GM12801 (cell line): ENCODE results near the gene SENP1.

ENCODE experiments used
- TF ChIP-seq, protein P1 (sequence below): IDR thresholded peaks from one replicate; pipeline ENCODE4 v1.5.1; 2011; ENCODE audit warnings: control low read depth; ENCODE audit not compliant: insufficient read length; ENCODE audit errors: extremely low read depth

SENP1 gene

DNA sequence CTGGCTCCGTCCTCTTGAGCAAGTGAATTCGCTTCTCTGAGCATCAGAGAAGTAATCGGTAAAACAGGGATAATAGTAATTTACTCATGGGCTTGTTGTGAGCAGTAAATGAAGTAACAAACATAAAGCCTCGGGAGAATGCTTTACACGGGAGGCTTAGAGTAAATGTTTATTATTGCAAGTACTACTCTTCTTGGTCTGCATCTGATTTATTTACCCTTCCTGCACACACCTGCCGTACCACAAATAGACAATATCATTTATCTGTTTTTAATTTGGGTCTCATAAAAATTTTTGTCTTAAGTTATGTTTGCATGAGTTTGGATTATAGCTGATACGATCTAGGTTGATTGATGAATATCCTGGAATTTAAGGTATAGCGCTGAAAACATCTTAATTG is 93.8 kb downstream of the SENP1 start:
- TF ChIP-seq, protein P1, sequence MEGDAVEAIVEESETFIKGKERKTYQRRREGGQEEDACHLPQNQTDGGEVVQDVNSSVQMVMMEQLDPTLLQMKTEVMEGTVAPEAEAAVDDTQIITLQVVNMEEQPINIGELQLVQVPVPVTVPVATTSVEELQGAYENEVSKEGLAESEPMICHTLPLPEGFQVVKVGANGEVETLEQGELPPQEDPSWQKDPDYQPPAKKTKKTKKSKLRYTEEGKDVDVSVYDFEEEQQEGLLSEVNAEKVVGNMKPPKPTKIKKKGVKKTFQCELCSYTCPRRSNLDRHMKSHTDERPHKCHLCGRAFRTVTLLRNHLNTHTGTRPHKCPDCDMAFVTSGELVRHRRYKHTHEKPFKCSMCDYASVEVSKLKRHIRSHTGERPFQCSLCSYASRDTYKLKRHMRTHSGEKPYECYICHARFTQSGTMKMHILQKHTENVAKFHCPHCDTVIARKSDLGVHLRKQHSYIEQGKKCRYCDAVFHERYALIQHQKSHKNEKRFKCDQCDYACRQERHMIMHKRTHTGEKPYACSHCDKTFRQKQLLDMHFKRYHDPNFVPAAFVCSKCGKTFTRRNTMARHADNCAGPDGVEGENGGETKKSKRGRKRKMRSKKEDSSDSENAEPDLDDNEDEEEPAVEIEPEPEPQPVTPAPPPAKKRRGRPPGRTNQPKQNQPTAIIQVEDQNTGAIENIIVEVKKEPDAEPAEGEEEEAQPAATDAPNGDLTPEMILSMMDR, result no peak

DNA sequence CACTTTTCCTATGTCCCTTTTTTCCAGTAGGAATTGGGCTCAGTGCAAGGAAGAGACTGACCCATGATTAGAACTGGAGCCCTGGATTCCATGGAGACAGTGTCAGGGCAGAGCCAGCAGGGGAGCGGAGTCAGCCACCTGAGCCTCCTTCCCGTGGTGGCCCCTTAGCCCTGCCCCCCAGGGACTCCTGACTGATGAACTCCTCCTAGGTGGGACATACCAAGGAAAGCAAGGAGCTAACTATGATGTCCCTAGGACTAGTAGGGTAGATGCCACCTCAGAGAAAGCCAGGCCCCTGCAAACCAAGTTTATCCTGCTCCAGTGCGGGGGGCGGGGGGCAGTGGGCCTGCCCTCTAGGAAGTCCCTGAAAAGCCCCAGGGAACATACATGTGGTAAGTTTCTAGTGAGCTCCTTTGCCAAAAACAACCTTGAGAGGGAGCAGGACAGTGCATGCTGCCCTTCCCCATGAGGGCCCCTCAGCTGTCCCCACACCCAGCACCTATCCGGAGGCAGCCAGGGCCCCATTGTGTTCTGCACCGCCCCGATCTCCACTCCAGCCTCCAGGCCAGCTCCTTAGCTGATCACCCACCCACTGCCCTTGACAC is 95.4 kb downstream of the SENP1 start:
- TF ChIP-seq, protein P1, result no peak

DNA sequence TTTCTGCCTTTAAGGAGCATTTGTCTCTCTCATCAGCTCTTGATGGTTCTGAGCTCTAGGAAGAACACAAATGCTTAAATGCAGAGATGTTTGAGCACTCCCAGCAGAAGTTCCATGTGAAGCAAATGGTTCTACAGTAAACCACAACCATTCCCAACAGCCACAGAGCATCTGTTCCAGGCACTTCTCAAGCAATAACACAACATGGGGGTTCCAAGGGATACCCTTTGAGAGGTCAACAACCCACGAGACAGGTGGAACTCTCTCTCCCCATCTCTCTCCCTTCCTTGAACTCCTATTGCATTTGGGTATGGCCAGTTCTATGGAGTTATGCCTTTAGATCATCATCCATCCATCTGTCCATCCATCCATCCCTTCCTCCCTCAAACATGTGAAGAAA is 96.4 kb downstream of the SENP1 start:
- TF ChIP-seq, protein P1, result no peak

DNA sequence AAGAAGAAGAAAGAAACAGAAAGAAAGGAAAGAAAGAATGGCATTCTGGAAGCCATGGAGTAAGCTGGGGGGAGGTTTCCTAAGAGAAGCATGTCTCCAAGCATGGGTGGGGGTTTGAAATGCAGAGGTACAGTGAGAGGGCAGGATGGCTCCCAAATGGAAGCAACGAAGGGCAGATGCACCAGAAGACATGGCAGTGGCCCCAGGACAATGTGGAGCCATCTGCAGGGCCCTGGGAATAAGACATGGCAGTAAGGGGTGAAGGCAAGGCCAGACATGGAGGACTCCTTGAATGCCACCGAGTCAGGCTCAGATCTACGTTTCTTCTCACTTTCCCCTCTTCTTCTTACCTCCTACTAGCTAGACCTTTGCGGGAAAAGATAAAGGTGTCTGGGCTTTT is 96.9 kb downstream of the SENP1 start:
- TF ChIP-seq, protein P1, result no peak

DNA sequence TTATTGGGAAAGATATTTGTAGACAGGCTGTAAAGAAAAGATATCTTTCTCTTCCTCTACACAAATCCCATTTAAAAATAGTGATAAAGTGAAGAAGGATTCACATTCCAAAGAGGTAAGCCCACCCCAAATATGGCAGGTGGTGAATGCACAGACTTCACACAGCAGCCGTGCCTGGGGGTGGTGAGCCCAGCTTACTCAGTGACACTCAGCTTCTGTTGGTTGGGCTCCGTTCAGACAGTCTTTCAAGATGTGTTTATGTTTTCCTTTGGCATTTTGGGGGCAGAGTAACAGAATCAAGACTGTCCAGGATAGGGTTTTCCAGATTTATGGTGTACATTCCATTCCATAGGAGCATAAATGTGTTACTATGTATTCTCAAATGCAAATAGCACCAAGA is 97.5 kb downstream of the SENP1 start:
- TF ChIP-seq, protein P1, result no peak

DNA sequence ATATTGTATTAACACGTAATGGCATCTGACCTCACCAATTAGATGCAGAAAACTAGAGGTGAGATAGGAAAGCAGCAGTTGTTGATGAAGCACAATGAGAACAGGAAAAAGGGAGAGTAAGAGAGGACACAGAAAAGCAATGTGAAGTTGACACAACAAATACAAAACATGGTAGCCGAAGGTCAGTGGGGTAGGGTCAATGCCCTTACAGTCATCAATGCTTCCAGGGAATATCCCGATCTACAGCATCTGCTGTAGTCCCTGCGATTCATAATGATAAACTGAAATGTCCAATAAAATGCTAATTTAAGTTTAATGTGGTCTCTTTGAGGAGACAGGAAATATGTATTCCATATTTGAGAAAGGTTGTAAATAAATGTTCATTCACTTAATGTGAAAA is 98.7 kb downstream of the SENP1 start:
- TF ChIP-seq, protein P1, result no peak

DNA sequence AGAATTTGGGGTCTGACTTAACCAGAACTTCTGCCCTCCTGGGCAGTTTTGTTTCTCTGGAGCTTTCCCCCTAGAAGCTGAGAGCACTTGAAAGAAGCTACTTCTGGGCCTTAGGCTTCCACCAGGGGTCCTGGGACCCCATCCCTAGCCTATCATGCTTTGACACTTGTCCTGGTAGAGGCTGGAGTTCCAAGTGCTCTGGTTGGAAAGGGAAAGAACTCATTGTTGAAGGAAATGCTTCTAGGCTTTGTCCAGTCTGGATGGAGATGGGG is 100.2 kb downstream of the SENP1 start:
- TF ChIP-seq, protein P1, result no peak
